HG03432 (cell line): ENCODE results near the gene CD300H.

ENCODE experiments used
- ATAC-seq: cut with Tn5 transposase; IDR thresholded peaks from one replicate; pipeline ENCODE4 v1.9.1; 2021; ENCODE audit warnings: mild to moderate bottlenecking, moderate library complexity; ENCODE audit not compliant: unreplicated experiment

Gene CD300H

DNA sequence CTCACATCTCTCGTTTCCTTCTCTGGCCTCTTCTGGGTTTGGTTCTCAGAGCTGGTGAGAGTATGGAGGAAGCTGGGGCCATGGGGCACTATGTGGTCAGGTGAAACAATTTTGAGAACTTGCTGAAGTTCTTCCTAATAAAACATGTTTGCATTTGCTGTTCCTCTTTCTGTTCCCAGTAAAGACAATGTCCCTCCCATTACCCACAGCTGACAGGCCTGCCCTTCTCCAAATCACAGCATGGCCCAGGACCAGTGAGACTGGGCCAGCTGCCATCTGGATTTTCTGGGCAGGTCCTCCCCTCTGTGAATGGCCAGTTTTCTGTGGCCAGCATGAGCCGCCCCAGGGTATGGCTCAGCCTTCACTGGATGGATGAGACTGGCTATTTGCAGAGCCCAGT is at the start of gene CD300H:
Gene CD300H (minus strand): TSS at position 113 of the 400 bp plus-strand sequence.
- ATAC-seq, result no peak

DNA sequence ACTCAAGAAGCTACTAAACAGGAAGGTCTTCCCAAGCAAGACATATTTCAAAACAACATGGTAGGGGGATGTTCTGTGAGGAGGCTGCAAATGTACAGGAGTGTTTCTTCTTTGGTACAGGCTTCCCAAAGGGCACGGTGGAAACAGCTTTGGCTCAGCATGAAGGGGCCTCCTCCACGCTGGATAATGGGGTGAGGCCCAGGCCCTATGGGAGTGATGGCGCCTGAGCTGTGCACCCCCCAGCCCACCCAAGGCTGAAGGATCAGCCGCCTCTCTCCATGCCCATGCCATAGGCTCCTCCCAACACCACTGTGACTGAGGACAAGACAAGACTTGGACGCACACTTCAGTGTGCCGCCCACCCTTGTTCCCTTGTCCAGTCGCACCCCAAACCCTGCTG is 49.4 kb upstream of the CD300H start:
- ATAC-seq, result no peak

DNA sequence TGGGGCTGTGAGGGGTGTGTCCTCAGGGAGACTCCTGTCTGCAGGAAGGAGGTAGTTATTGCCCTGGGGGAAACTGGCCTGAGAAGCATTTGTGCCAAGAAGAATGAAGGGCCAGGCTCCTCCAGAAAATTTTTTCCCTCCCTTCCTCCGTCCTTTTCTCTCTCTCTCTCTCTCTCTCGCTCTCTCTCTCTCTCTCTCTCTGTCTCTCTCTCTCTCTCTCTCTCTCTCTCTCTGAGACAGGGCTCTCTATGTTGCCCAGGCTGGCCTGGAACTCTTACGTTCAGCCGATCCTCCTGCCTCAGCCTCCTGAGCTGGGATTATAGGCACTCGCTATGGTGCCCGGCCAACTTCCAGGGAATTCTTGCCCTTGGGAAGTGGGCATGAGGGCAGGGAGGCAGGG is 44.7 kb upstream of the CD300H start:
- ATAC-seq, result no peak

DNA sequence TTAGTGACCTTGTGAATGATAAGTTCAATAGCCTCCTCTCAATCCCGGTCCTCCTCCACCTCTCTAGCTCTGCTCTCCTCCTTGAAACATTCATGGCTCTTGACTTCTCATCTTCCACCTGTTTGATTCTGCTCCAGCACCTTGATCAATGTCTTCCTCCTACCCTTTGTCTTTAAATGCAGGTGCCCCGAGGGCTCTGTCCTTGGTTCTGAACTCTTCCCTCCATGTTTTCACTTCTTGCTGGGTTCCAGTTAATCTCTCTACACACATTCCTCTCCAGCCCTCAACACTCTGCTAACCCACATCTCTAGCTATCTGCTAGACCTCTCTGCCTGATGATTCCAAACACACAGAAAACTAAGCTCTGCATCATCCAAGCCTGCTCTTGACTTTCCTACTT is 42.8 kb upstream of the CD300H start:
- no peak for ATAC-seq

DNA sequence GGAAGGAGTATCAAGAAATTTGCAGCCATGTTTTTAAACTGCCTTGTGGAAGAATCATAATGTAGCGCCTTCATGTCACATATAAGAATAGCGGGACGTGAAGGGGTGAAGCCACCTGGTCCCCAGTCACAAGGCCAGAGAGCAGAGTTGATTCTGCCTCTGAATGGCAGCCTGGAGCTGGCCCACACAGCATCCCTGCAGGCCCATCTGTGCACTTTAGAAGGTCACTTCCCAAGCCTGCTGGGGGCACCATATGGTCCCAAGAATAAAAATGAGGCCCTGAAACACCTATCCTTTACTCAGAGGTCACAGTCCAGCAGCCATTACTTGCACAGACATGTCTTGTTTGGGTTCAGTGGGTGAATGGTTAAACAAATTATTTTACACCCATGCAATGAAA is 41.2 kb upstream of the CD300H start:
- no peak for ATAC-seq

DNA sequence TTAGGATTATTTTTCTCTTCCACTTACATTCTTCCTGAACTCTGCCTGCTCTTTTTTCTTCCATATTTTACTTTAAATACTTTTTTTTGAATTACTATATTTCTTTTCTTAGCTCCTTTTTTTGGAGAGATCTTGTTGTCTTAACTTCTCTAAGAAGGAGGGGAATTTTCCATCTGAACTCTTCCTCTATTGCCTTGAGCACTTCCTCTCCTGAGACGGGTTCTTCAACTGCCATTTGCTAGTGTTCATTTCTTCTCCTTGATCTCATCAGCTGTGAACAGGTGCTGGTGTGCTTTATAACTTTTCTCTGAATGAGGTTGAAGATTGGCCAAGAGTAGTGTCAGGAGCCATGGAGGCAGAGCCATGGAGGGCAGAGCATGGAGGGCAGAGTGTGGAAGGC is 39.9 kb upstream of the CD300H start:
- no peak for ATAC-seq

DNA sequence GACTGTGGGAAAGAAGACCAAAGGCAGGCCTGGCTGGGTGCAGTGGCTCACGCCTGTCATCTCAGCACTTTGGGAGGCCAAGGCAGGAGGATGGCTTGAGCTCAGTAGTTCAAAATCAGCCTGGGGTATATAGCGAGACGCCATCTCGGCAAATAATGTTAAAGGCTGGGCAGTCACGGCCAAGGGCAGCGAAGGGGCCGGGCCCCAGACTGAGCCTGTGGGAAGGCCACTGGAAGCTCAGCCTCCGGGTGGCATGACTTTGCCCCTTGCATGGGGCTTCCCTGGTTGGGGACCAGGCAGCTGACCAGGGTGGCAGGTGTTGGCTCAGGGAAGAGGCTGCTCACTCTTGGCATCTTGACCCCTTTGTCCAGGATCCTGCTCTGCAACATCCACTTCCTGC is 38.7 kb upstream of the CD300H start:
- ATAC-seq, result no peak

DNA sequence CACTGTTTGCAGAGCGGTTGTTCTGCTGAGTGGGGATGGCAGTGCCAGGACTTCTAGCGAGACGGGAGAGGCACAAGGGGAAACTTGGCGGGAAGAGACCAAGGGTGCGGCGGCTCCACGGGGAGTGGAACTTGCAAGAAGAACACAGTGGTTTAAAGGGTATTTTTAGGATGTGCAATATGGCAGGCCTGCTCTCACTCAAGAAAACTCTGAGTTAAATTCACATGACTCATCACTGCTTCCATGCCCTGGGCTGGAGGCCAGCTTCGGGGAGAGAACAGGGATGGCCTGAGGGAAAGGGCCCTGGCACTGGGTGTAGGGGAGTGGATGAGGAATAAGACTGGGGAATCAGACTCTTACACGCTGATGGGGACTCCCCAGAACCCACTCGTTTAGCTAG is 38.1 kb upstream of the CD300H start:
- ATAC-seq, result no peak

DNA sequence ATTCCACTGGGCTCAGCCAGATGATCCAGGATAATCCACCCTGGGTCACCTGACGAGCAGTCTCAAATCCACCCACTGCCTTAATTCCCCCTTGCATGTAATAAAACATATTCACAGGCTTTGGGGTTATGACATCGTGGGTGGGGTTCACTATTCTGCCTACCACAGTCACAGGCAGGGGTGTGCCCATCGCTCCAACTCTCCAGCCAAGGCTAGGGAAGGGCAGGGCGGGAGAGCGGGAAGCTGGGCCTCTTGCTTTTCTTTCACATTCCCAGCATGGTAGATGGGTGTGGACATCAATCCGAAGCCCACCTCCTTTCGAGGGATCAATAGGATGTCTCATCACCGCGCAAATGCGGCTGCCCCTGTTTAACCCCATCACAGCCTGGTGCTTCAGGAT is 37.5 kb upstream of the CD300H start:
- ATAC-seq, result no peak

DNA sequence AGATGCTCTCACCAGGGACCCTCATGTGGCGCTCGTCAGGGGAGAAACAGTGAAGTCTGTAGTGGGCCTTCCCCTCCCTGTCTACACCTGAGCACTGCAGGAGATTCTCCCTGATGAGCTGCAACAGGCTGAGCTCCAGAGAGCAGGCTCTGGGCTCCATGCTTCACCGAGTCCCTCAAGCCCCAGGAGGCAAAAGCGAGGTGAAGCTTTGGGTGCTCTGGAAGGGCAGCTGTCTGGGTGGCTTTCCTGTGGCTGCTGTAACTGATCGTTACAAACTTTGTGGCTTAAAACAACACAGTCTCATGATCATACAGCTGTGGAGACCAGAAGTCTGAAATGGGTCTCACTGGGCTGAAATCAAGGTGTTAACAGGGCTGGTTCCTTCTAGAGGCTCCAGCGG is 36.9 kb upstream of the CD300H start:
- ATAC-seq, result no peak

DNA sequence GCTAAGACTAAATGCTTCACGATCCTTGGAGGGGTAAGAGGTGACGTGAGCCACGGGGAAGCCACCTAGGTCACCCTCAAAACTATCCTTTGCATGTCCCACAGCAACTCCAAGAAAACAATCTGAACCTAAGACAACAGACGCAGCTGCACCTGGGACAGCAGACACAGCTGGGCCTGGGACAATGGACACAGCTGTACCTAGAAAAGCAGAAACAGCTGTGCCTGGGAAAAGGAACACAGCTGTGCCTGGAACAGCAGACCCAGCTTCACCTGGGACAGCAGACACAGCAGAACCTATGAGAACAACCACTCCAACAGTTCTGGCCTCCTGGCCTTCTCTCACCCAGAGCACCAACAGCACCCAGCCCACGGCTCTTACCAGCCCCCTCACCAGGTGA is 36.4 kb upstream of the CD300H start:
- no peak for ATAC-seq

DNA sequence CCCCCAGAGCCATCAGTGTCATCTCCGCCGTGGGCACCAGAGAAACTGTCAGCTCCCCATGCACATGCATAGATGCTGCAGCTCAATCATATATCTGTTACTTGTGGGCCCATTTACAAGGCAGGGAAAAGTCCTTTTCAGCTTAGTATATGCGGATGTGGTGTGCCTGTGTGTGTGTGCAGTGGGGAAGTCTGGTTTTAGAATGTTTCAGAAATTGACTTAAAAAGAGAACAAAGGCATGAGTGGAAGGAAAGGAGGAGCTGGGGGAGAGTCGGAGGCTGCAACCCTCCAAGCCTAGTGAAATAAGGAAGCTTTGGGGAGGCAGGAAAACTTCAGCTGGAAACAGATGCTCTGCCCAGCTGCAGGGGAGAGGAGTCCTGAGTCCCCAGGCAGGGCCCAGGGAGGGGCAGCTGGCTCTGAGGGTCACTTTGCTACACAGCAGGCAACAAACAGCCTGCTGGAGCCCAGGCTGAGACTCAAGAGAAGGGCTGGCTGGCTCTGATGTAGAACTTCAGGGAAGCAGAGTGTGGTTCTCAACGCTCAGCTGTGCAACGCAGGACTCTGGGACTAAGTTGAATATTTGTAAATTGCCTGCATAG is 35.8 kb upstream of the CD300H start:
- no peak for ATAC-seq

DNA sequence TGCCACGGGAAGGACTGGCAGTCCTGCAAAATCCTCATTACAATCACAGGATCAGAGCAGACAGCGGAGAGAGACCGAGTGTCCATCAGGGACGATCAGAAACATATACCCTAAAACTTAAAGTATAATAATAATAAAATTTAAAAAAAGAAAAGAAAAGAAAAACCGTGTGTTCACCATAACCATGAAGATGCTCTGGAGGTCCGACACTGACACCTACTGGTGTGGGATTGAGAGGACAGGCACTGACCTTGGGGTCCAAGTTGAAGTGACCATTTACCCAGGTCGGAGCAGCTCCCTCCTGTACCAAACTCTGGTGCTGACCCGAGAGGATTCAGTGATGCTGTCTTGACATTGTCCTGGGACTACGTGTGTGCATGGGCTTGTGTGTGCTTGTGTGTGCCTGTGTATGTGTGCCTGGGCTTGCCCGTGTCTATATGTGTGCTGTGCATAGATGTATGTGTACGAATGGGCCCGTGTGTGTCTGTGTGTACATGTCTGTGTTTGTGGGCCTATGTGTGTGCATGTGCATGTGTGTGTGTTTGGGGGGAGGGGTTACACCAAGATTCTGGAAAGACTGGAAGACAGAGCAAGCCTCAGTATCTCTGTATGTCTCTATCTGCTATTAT is 34.7 kb upstream of the CD300H start:
- ATAC-seq, result no peak

DNA sequence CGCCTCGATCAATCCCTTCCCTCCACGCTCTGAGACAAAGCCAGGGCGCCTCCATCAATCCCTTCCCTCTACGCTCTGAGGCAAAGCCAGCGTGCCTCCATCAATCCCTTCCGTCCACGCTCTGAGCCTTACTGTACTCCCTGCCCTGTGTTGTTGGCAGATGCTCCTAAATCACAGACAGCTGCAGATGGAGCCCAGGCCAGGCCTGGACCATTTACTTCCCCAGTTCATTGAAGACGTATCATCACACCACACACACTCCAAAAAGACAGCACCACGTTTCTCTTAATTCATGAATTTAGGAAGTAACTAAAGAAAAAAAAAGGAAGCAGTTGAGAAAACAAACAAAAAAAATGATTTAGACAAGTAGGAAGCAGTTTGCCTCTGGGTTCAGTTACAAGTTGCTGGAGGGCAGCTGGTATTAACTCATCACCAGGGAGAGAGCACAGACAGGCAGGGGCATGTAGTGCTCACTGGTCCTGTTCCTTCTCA is 32.2 kb upstream of the CD300H start:
- no peak for ATAC-seq

DNA sequence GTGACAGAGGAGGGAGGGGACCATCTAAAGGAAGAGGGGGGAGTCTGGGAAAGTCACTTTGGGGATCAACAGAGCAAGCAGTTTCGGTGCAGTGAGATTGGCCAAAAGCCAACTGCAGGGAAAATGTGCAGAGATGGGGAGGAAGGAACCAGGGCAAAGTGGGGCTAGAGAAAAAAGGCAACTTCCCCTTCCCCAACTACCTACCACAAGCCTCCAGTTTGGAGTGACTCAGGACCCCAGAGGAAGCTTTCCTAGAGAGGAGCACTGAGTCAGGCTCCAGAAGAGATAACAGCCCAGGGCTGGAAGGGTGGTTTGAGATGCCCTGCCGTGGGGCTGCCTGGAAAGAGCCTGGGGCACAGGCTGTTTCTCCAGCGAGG is 31.7 kb upstream of the CD300H start:
- ATAC-seq, result no peak

DNA sequence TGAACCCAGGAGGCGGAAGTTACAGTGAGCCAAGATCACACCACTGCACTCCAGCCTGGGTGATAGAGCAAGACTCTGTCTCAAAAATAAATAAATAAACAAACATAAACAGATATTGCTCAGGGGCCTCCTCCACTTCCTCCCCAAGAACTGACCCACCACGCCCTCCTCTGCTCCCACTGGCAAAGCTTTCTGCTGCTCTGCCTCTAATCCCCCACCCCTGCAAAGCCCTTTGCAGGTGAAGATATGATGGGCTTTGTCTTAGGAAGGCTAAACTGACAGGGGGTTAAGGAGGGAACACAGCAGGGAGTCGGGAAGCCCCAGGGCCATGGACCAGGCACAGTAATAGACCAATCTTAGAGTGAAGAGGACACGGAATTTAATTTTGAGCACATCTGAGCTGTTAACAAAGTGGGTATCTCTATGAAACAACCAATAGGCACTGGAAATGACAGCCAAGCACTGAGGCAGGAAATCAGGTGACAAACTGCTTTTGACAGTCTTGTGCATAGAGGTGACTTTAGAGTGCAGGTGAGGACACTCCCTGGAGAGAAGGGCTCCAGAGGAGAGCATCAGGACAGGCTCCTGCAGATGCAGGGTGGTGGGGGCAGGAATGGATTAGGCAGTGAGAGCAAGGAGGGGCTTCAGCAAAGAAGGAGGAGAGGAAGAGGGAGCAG is 31.2 kb upstream of the CD300H start:
- ATAC-seq, result no peak

DNA sequence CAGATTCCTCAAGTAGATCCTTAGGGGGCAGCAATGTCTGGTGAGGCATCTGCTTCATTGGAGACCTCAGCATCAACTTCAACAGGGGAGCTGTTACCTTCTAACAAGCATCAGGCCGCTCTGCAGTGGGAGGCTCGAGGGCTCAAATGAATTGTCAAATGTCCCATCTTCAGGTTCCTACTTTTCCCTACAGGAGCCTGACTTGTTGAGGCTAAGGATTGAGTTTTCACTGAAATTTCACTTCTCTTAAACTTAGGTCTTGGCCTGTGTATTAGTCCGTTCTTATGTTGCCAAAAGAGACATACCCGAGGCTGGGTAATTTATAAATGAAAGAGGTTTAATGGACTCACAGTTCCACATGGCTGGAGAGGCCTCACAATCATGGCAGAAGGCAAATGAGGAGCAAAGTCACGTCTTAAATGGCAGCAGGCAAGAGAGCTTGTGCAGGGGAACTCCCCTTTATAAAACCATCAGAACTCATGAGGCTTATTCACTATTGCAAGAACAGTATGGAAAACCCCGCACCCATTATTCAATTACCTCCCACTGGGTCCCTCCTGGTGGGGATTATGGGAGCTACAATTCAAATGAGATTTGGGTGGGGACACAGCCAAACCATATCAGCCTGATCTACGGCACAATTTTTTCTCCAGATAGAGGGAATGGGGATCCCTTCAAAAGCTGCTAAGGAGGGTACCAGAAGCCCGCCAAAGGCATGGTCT is 29.9 kb upstream of the CD300H start:
- no peak for ATAC-seq

DNA sequence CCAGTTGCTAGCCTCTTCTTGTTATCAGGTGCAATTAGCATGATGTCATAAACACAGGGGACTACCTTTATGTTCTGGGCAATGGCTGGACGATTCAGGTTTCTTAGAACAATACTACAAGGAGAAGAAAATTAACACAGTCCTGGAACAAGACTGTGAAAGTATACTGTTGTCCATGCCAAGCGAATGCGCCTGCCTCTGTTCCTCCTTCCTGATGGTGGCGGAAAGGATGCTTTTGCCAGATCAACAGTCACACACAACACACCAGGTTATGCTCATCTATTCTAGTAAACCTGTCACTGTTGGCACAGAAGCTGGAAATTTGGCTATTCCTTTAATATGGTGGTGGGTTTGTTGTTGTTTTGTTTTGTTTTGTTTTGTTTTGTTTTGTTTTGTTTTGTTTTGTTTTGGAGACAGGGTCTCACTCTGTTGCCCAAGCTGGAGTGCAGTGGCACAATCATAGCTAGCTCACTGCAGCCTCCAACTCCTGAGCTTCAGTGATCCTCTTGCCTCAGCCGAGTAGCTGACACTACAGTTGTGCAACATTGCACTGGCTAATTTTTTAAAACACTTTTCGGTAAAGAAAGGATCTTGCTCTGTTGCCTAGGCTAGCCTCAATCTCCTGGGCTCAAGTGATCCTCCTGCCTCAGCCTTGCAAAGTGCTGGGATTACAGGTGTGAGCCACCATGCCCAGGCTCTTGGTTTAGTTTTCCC is 27.9 kb upstream of the CD300H start:
- ATAC-seq, result no peak

DNA sequence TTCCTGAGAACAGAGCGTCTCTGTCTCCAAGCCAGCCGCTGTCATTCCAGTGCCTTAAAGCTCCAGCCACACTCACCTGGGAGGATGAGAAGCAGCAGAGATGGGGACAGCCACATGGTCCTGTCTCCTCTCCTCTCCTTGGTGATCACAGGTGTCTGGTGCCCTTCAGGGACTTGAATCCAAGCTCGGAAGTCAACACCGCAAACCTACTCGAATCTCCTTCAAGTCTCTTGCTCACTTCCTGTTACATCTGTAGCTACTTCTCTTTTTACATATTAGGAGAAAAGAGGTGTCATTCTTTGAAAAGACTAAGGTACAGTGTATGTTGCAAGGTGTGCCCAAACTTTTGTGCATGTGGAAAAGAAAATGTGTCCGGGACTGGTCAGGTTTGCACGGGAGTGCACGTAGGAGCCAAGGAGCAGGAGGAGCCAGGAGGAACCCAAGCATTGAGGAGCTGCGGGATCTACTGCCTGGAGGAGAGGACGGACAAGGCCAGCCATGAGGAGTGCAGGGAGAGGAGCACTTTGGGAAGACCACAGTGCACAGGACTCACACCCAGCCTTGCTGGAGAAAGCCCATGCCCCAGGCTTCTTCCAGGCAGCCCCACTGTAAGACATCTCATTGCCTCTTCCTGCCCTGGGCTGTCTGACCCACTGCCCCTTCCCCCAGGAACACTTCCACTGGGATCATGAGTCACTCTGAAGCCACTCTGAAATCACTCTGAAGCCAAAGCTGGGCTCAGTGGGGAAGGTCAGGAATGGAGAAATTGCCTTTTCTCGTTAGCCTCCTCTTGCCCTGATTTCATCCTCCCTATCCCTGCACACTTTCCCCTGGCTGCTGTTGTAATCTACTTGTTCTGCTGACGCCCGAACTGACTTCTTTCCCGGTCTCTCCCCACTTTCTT is 25.0 kb upstream of the CD300H start, which contains the start of gene CD300LD:
Gene CD300LD (minus strand): TSS at position 197 of the 904 bp plus-strand sequence. CDS start 81 bp downstream, at position 116.
- ATAC-seq, result no peak

DNA sequence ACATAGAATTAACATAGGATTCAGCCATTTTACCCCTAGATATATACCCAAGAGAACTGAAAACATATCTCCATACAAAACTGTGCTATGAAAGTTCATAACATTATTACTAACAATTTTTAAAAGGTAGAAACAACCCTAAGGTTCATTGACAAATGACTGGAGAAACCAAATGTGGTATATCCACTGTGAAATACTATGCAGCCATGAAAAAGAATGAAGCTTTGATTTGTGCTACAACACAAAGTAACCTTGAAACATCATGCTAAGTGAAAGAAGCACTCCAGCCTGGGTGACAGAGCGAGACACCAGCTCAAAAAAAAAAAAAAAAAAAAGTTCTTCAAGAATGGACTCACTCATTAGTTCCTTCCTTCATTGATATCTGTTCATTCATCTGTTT is 24.2 kb upstream of the CD300H start:
- no peak for ATAC-seq
